Liver (tissue), 9 donors: ENCODE data around the gene SNAPC2. TPM values are rescaled to one million over a fixed set of nuclear protein-coding genes. Genes with fewer than 3 reads are reported as not detected.
A peak's percentile ranks its signal among the peaks of the same experiment; 100 is the strongest.

Experiments
- DNase-seq: peaks from one replicate; pipeline ENCODE4 v3.0.0-alpha.2; 2017; ENCODE audit warnings: low spot score
- H3K27ac ChIP-seq, 2 donors: one replicate each; pipeline ENCODE4 v1.7.0; 2013; ENCODE audit warnings: inconsistent platforms in 2 of 2, low read length in 2 of 2, control low read depth in 1 of 2, low read depth in 1 of 2, mild to moderate bottlenecking in 1 of 2
- H3K27me3 ChIP-seq, 4 donors: one replicate each; pipeline versions ENCODE4 v1.6.1 to v1.7.0; 2013; ENCODE audit warnings: low read length in 3 of 4, inconsistent platforms in 1 of 4, mild to moderate bottlenecking in 1 of 4, moderate library complexity in 1 of 4; ENCODE audit not compliant: control insufficient read depth in 4 of 4, insufficient read depth in 4 of 4
- H3K36me3 ChIP-seq, 4 donors: one replicate each; pipeline versions ENCODE4 v1.6.1 to v1.7.0; 2013; ENCODE audit warnings: low read length in 3 of 4, mild to moderate bottlenecking in 3 of 4, low read depth in 1 of 4, moderate library complexity in 1 of 4; ENCODE audit not compliant: control insufficient read depth in 4 of 4, insufficient read depth in 3 of 4
- H3K4me1 ChIP-seq, 4 donors: one replicate each; pipeline versions ENCODE4 v1.6.1 to v1.7.0; 2013; ENCODE audit warnings: low read length in 3 of 4, mild to moderate bottlenecking in 3 of 4, moderate library complexity in 1 of 4; ENCODE audit not compliant: control insufficient read depth in 4 of 4, insufficient read depth in 4 of 4
- H3K4me3 ChIP-seq, 3 donors: one replicate each; pipeline versions ENCODE4 v1.6.1 to v1.7.0; 2013; ENCODE audit warnings: low read length in 3 of 3, control low read depth in 1 of 3, low read depth in 1 of 3, mild to moderate bottlenecking in 1 of 3
- H3K9ac ChIP-seq, 2 donors: one replicate each; pipeline ENCODE4 v1.7.0; 2013; ENCODE audit warnings: low read length in 2 of 2, mild to moderate bottlenecking in 2 of 2, moderate library complexity in 2 of 2, control low read depth in 1 of 2, low read depth in 1 of 2
- H3K9me3 ChIP-seq, 4 donors: one replicate each; pipeline versions ENCODE4 v1.6.1 to v1.7.0; 2013; ENCODE audit warnings: low read length in 3 of 4; ENCODE audit not compliant: control insufficient read depth in 4 of 4
- CTCF ChIP-seq: fragments of 150-350 bp; IDR thresholded peaks from 2 replicates; pipeline ENCODE4 v1.5.1; 2017; ENCODE audit warnings: improper control_type of control experiment, low read depth, low read length; ENCODE audit not compliant: missing input control
- EGR1 ChIP-seq, 2 donors: IDR thresholded peaks; 2 replicates each; pipeline ENCODE4 v1.6.1; 2016 to 2018; ENCODE audit warnings: antibody characterized with exemption in 2 of 2, low read depth in 2 of 2
- FOXA2 ChIP-seq: IDR thresholded peaks from 2 replicates; pipeline ENCODE4 v1.6.1; 2016; ENCODE audit warnings: antibody characterized with exemption
- GABPA ChIP-seq, 2 donors: IDR thresholded peaks in 1 of 2; conservative IDR thresholded peaks in 1 of 2; 2 replicates each; pipeline ENCODE4 v1.6.1; 2016; ENCODE audit warnings: antibody characterized with exemption in 2 of 2, mild to moderate bottlenecking in 1 of 2, moderate library complexity in 1 of 2
- HNF4G ChIP-seq: IDR thresholded peaks from 2 replicates; pipeline ENCODE4 v1.6.1; 2016; ENCODE audit warnings: antibody characterized with exemption
- JUND ChIP-seq, 2 donors: IDR thresholded peaks; 2 replicates each; pipeline ENCODE4 v1.6.1; 2016; ENCODE audit warnings: antibody characterized with exemption in 2 of 2
- RAD21 ChIP-seq, 2 donors: IDR thresholded peaks; 2 replicates each; pipeline ENCODE4 v1.6.1; 2016; ENCODE audit warnings: antibody characterized with exemption in 2 of 2, mild to moderate bottlenecking in 2 of 2
- RXRA ChIP-seq, 2 donors: IDR thresholded peaks; 2 replicates each; pipeline ENCODE4 v1.6.1; 2017 to 2018; ENCODE audit warnings: antibody characterized with exemption in 2 of 2, mild to moderate bottlenecking in 1 of 2
- TAF1 ChIP-seq: conservative IDR thresholded peaks from 2 replicates; pipeline ENCODE4 v1.6.1; 2016; ENCODE audit warnings: antibody characterized with exemption, mild to moderate bottlenecking
- YY1 ChIP-seq: IDR thresholded peaks from 2 replicates; pipeline ENCODE4 v1.6.1; 2016; ENCODE audit warnings: antibody characterized with exemption, mild to moderate bottlenecking
- ZBTB33 ChIP-seq: IDR thresholded peaks from 2 replicates; pipeline ENCODE4 v1.6.1; 2016; ENCODE audit warnings: antibody characterized with exemption
- WGBS: extraction: QIAGEN DNeasy Blood & Tissue Kit; methylation state at CpG from one replicate; pipeline ENCODE4 v1.1.7; 2013; 5-methylcytosine and 5-hydroxymethylcytosine counted together
- polyA plus RNA-seq, 2 donors: library from polyadenylated mRNA; stranded (reverse) in 1 of 2; unstranded in 1 of 2; fragments of 200-250 nt in 1 of 2; fragments of >200 nt in 1 of 2; fragmentation: Nextera tagmentation in 1 of 2; extraction: Ambion mirVana in 1 of 2; gene quantifications; one replicate each; pipeline versions ENCODE4 v1.2.1 to v1.2.3, GENCODE V29; 2013 to 2015
- total RNA-seq, 2 donors: library from RNA; depleted of rRNA; stranded (reverse); fragments of >200 nt; gene quantifications; one replicate each; pipeline ENCODE4 v1.2.3, GENCODE V29; 2014
- donor health status: healthy.
- donor health status: healthy.
- donor health status: healthy.
- donor health status: healthy.
- donor health status: healthy.

The SNAPC2 gene
- total and polyA plus RNA-seq, 4 donors = 2.8 to 7.1 (median 3.3) TPM

- Histone ChIP-seq H3K9me3 (no peaks in the 10 kb centered on the region), H3K27ac (no peak overlapping the region), H3K4me3 (peak overlapping the region in 1 of 3 donors; percentile 55), H3K27me3 (no peaks in the 10 kb centered on the region), H3K4me1 (peaks cover 13 to 25% (median 19%) of the 10 kb centered on the region in 4 donors), H3K36me3 (peaks cover 0 to 13% (median 6%) of the 10 kb centered on the region in 4 donors), H3K9ac (no peak overlapping the region)
- DNase-seq = peak; percentile 81
- 2% methylated on average over 98 of the region's 98 CpGs for WGBS
- peak; percentile 53 for TF ChIP-seq CTCF
- peak in 1 of 2 donors; percentile 37 for TF ChIP-seq RAD21 (IDR thresholded peaks at IDR 0.05)
- no peak for TF ChIP-seq YY1
Measured at GRCh38 chr19:7925171-7925851, 5.2 kb downstream of the SNAPC2 start.

GRCh38 chr19:7926021-7926726 is 6.0 kb downstream of the SNAPC2 start, which contains the start of gene CTXN1:
Gene CTXN1, minus strand, starts transcription at chr19:7926135. Its CDS starts 597 bp downstream, at chr19:7925538.
- H3K9ac ChIP-seq = no peak within 1 kb of the TSS
- peaks cover 0 to 21% (median 10%) of the 10 kb centered on the region in 4 donors for H3K36me3 ChIP-seq
- no peak within 1 kb of the TSS for H3K27ac ChIP-seq
- H3K4me1 ChIP-seq = peaks cover 11 to 21% (median 15%) of the 10 kb centered on the region in 4 donors
- no peaks in the 10 kb centered on the region for H3K9me3 ChIP-seq
- no peaks in the 10 kb centered on the region for H3K27me3 ChIP-seq
- DNase-seq = peak; percentile 93
- TF ChIP-seq HNF4G (no peak), RXRA (IDR thresholded peaks at IDR 0.05) (no peak), YY1 (no peak), CTCF (no peak), EGR1 (IDR thresholded peaks at IDR 0.05; ENCODE audit: low read depth in 2 of 2) (no peak), FOXA2 (no peak)
- WGBS = 14% methylated on average over 65 of the region's 65 CpGs
- peak within 1 kb of the TSS in 1 of 3 donors; percentile 55 for H3K4me3 ChIP-seq

GRCh38 chr19:7926727-7927604 is 6.8 kb downstream of the SNAPC2 start:
- no peak overlapping the region for H3K4me3 ChIP-seq
- WGBS = 90% methylated on average over 32 of the region's 32 CpGs
- peaks cover 8 to 13% (median 9%) of the 10 kb centered on the region in 4 donors for H3K4me1 ChIP-seq

More at GRCh38 chr19:7926727-7927604, 6.8 kb downstream of the SNAPC2 start:
- Histone ChIP-seq H3K27me3 (no peaks in the 10 kb centered on the region), H3K9me3 (no peaks in the 10 kb centered on the region), H3K9ac (no peak overlapping the region), H3K36me3 (peaks cover 2 to 26% (median 11%) of the 10 kb centered on the region in 4 donors), H3K27ac (no peak overlapping the region)
- no peak for DNase-seq
- TF ChIP-seq JUND (IDR thresholded peaks at IDR 0.05) (no peak), YY1 (no peak), ZBTB33 (no peak), TAF1 (no peak), GABPA (IDR thresholded peaks at IDR 0.05 in 1 of 2, conservative IDR thresholded peaks at IDR 0.05 in 1 of 2) (no peak)
